ENCODE measurements around the gene EXOC3.

Gene EXOC3

GRCh38 chr5:439181-439580 is 3.8 kb upstream of the EXOC3 start:
- no peak for DNase-seq (ENCODE audit: low read depth in 3 of 3)

GRCh38 chr5:439636-440035 is 3.3 kb upstream of the EXOC3 start:
- DNase-seq (ENCODE audit: low read depth in 3 of 3): no peak

- DNase-seq (ENCODE audit: low read depth in 3 of 3): no peak
These were observed 2.4 kb upstream of the EXOC3 start for GRCh38 chr5:440401-441201.

- no peak for DNase-seq (ENCODE audit: low read depth in 3 of 3)
These were observed 1.0 kb upstream of the EXOC3 start for GRCh38 chr5:441996-442334.

GRCh38 chr5:443239-444151 is 519 bp downstream of the EXOC3 start:
- peak in 1 of 3 donors; percentile 27 for DNase-seq (ENCODE audit: low read depth in 3 of 3)

- no peak for DNase-seq (ENCODE audit: low read depth in 3 of 3)
These were observed 1.2 kb downstream of the EXOC3 start for GRCh38 chr5:444226-444625.

- DNase-seq (ENCODE audit: low read depth in 3 of 3): no peak
These were observed 2.6 kb downstream of the EXOC3 start for GRCh38 chr5:445591-445990.

GRCh38 chr5:446066-446882 is 3.3 kb downstream of the EXOC3 start:
- no peak for DNase-seq (ENCODE audit: low read depth in 3 of 3)

GRCh38 chr5:446883-447263 is 3.9 kb downstream of the EXOC3 start:
- DNase-seq (ENCODE audit: low read depth in 3 of 3): no peak

- no peak for DNase-seq (ENCODE audit: low read depth in 3 of 3)
These were observed 4.5 kb downstream of the EXOC3 start for GRCh38 chr5:447501-447900.

GRCh38 chr5:448061-448765 is 5.2 kb downstream of the EXOC3 start:
- no peak for DNase-seq (ENCODE audit: low read depth in 3 of 3)

- DNase-seq (ENCODE audit: low read depth in 3 of 3): no peak
These were observed 5.8 kb downstream of the EXOC3 start for GRCh38 chr5:448766-449090.

- no peak for DNase-seq (ENCODE audit: low read depth in 3 of 3)
These were observed 6.2 kb downstream of the EXOC3 start for GRCh38 chr5:449151-449550.

GRCh38 chr5:451587-452458 is 8.8 kb downstream of the EXOC3 start:
- DNase-seq (ENCODE audit: low read depth in 3 of 3): no peak

GRCh38 chr5:452978-453710 is 10.2 kb downstream of the EXOC3 start:
- DNase-seq (ENCODE audit: low read depth in 3 of 3): no peak

GRCh38 chr5:453725-454481 is 10.9 kb downstream of the EXOC3 start:
- DNase-seq (ENCODE audit: low read depth in 3 of 3): no peak

GRCh38 chr5:454936-455335 is 12.0 kb downstream of the EXOC3 start:
- no peak for DNase-seq (ENCODE audit: low read depth in 3 of 3)

GRCh38 chr5:455806-456205 is 12.8 kb downstream of the EXOC3 start:
- no peak for DNase-seq (ENCODE audit: low read depth in 3 of 3)

All from stimulated activated CD4-positive, alpha-beta T cell treated with anti-CD3 and anti-CD28 coated beads, TNF-alpha, amount 100 ng/mL, for 48 hours (primary cell).